GM19239 (cell line): ENCODE measurements around the gene EFCAB14.
"Not testable (repeated sequence)": the region's sequence is repeated elsewhere in the genome, so short reads cannot be mapped to it uniquely, and the experiment has no call there.

Experiments used
- DNase-seq: peaks from one replicate; pipeline ENCODE4 v3.0.0; 2011; ENCODE audit warnings: low spot score; ENCODE audit not compliant: insufficient read length
- FAIRE-seq: peaks from 2 replicates; lab custom pipeline; 2011; peaks lifted over from hg19 to GRCh38; lab: Jason Lieb, UNC

The EFCAB14 gene

GRCh38 chr1:46659307-46659870 lies 59.5 kb downstream of the EFCAB14 start:
- DNase-seq (no peak), FAIRE-seq (no peak)

- DNase-seq (no peak), FAIRE-seq (no peak)
Measured at GRCh38 chr1:46657775-46658174, 61.1 kb downstream of the EFCAB14 start.

- no peak for FAIRE-seq
- no peak for DNase-seq
Measured at GRCh38 chr1:46656643-46657042, 62.3 kb downstream of the EFCAB14 start.

- no peak for DNase-seq
- FAIRE-seq = no peak
Measured at GRCh38 chr1:46655848-46656247, 63.1 kb downstream of the EFCAB14 start.

- not testable (repeated sequence) for DNase-seq, FAIRE-seq
Measured at GRCh38 chr1:46654698-46655097, 64.2 kb downstream of the EFCAB14 start.

GRCh38 chr1:46654012-46654411 lies 64.9 kb downstream of the EFCAB14 start:
- no peak for DNase-seq
- FAIRE-seq = no peak

- no peak for FAIRE-seq
- no peak for DNase-seq
Measured at GRCh38 chr1:46653405-46653958, 65.4 kb downstream of the EFCAB14 start.

GRCh38 chr1:46652321-46653100 lies 66.4 kb downstream of the EFCAB14 start:
- DNase-seq (no peak), FAIRE-seq (no peak)

GRCh38 chr1:46651152-46651551 lies 67.8 kb downstream of the EFCAB14 start:
- not testable (repeated sequence) for DNase-seq, FAIRE-seq

- DNase-seq = no peak
- FAIRE-seq = no peak
Measured at GRCh38 chr1:46650491-46650890, 68.4 kb downstream of the EFCAB14 start.

- FAIRE-seq (no peak), DNase-seq (no peak)
Measured at GRCh38 chr1:46649764-46650163, 69.2 kb downstream of the EFCAB14 start.

- no peak for DNase-seq
- FAIRE-seq = no peak
Measured at GRCh38 chr1:46647611-46648010, 71.3 kb downstream of the EFCAB14 start.

- FAIRE-seq = no peak
- DNase-seq = no peak
Measured at GRCh38 chr1:46646844-46647243, 72.1 kb downstream of the EFCAB14 start.

GRCh38 chr1:46646331-46646730 lies 72.6 kb downstream of the EFCAB14 start:
- no peak for FAIRE-seq
- DNase-seq = no peak

- FAIRE-seq = no peak
- no peak for DNase-seq
Measured at GRCh38 chr1:46645815-46646214, 73.1 kb downstream of the EFCAB14 start.

GRCh38 chr1:46643368-46643775 lies 75.5 kb downstream of the EFCAB14 start:
- FAIRE-seq = no peak
- no peak for DNase-seq

GRCh38 chr1:46642115-46642680 lies 76.7 kb downstream of the EFCAB14 start:
- no peak for FAIRE-seq
- no peak for DNase-seq

- FAIRE-seq (no peak), DNase-seq (no peak)
Measured at GRCh38 chr1:46639547-46639946, 79.4 kb downstream of the EFCAB14 start.

- no peak for FAIRE-seq
Measured at GRCh38 chr1:46638921-46639320, 80.0 kb downstream of the EFCAB14 start.

GRCh38 chr1:46637444-46638083 lies 81.3 kb downstream of the EFCAB14 start:
- no peak for FAIRE-seq

More at GRCh38 chr1:46638921-46639320, 80.0 kb downstream of the EFCAB14 start:
- no peak for DNase-seq

GRCh38 chr1:46635205-46635604 lies 83.7 kb downstream of the EFCAB14 start:
- FAIRE-seq = no peak
- DNase-seq = no peak

More at GRCh38 chr1:46637444-46638083, 81.3 kb downstream of the EFCAB14 start:
- no peak for DNase-seq
